Peyer's patch (tissue), 4 donors: ENCODE data around the gene NACC1. TPM values are rescaled to one million over a fixed set of nuclear protein-coding genes. Genes with fewer than 3 reads are reported as not detected.

Experiments
- DNase-seq, 3 donors: peaks; one replicate each; pipeline ENCODE4 v3.0.0-alpha.2; 2017 to 2019
- H3K27ac ChIP-seq, 4 donors: fragments of 200-600 bp; sonication (generic); one replicate each; pipeline ENCODE4 v1.5.1; 2016 to 2019
- H3K27me3 ChIP-seq, 2 donors: fragments of 200-600 bp; sonication (generic); one replicate each; pipeline ENCODE4 v1.5.1; 2019
- H3K36me3 ChIP-seq, 3 donors: fragments of 200-600 bp; sonication (generic); one replicate each; pipeline ENCODE4 v1.5.1; 2016 to 2019
- H3K4me1 ChIP-seq, 4 donors: fragments of 200-600 bp; sonication (generic); one replicate each; pipeline ENCODE4 v1.5.1; 2016 to 2019
- H3K4me3 ChIP-seq, 4 donors: fragments of 200-600 bp; sonication (generic); 1 replicate in 3 of 4; 2 replicates in 1 of 4; pipeline ENCODE4 v1.5.1; 2016 to 2019; ENCODE audit warnings: mild to moderate bottlenecking in 1 of 4
- H3K9me3 ChIP-seq, 4 donors: fragments of 200-600 bp; sonication (generic); one replicate each; pipeline ENCODE4 v1.5.1; 2016 to 2019; ENCODE audit warnings: mild to moderate bottlenecking in 1 of 4
- POLR2A ChIP-seq, 2 donors: fragments of 450-650 bp; IDR thresholded peaks; one replicate each; pipeline ENCODE4 v1.5.1; 2017; ENCODE audit warnings: antibody characterized with exemption in 2 of 2, mild to moderate bottlenecking in 2 of 2, moderate library complexity in 2 of 2
- total RNA-seq, 4 donors: library from RNA; depleted of rRNA; stranded (reverse); fragments of >200 nt; gene quantifications; one replicate each; pipeline ENCODE4 v1.1.0, GENCODE V29; 2016
- TF ChIP-seq, protein P1 (sequence below), 6 experiments: fragments of 450-650 bp in 4 of 6; fragments of 200-600 bp in 2 of 6; sonication (generic) in 1 of 6; IDR thresholded peaks; one replicate each; pipeline ENCODE4 v1.5.1; 2017 to 2019; ENCODE audit warnings: antibody characterized with exemption in 6 of 6, mild to moderate bottlenecking in 3 of 6, moderate library complexity in 1 of 6

NACC1 gene
- total RNA-seq, 4 donors from 2014 or later, result 21.5 to 48.0 (median 37.1) TPM

DNA sequence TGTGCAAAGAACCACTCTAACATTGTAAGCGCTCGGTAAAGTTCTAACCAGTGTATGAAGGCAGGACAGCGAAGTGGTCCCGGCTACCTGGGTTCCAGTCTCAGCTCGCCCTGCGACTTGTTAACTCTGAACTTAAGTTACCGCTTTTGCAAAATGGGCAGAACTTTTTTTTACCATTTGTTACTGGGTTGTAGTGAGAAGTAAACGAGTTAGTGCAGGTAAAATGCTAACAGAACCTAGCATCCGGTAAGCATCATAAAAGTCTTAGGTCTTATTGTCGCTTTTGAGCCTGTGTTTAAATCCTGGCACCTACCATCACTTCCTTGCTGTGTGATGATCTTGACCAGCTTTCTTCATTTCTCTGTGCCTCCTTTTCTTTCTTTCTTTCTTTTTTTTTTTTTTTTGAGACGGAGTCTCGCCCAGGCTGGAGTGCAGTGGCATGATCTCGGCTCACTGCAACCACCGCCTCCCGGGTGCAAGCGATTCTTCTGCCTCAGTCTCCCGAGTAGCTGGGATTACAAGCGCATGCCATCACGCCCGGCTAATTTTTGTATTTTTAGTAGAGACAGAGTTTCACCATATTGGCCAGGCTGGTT is 790 bp upstream of the NACC1 start:
- Histone ChIP-seq H3K4me1 (peaks cover 0 to 35% (median 18%) of the 10 kb centered on the region in 4 donors), H3K36me3 (peaks cover 0 to 19% (median 0%) of the 10 kb centered on the region in 3 donors), H3K27ac (peak overlapping the region; percentile 59 to 80 (median 67)), H3K9me3 (no peaks in the 10 kb centered on the region), H3K27me3 (no peaks in the 10 kb centered on the region), H3K4me3 (peak overlapping the region; percentile 67 to 93 (median 87))
- TF ChIP-seq, protein P1, sequence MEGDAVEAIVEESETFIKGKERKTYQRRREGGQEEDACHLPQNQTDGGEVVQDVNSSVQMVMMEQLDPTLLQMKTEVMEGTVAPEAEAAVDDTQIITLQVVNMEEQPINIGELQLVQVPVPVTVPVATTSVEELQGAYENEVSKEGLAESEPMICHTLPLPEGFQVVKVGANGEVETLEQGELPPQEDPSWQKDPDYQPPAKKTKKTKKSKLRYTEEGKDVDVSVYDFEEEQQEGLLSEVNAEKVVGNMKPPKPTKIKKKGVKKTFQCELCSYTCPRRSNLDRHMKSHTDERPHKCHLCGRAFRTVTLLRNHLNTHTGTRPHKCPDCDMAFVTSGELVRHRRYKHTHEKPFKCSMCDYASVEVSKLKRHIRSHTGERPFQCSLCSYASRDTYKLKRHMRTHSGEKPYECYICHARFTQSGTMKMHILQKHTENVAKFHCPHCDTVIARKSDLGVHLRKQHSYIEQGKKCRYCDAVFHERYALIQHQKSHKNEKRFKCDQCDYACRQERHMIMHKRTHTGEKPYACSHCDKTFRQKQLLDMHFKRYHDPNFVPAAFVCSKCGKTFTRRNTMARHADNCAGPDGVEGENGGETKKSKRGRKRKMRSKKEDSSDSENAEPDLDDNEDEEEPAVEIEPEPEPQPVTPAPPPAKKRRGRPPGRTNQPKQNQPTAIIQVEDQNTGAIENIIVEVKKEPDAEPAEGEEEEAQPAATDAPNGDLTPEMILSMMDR (IDR thresholded peaks at IDR 0.05), result no peak
- no peak for TF ChIP-seq POLR2A (IDR thresholded peaks at IDR 0.05)
- DNase-seq, result no peak

DNA sequence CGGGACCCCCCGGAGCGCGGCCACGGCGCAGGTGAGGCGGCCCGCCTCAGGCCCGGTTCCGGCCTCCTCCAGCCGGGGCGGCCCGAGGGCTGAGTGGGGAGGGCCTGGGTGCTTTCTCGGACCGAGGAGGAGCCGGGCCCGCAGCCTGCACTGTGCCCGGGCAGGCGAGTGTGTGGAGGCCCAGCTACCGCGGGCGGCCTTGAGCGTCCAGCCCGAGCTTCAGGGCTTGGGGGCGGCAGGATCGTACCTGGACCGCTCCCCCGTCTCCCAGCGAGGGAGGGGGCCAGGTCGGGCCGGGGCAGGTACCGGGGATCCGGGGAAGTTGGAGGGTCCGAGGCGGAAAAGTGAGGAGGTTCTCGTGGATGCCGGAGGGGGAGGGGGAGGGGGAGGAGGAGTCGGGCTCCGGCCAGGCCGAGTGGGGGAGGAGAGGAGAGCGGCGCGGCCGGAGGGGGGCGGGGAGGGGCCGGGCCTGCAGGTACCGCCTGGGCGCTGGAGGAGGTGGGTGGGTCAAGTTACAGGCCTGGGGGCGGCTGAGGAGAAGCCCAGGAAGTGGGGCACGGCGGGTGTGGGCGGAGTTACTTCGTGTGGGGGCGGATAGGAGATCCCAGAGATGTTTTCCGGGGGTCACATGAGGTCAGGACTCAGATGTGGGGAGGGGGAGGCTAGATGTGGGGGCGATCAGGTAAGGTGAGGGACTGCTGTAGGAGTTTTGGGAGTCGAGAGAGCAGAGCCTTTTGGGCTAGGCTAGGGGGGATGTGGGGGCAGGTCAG is 545 bp downstream of the NACC1 start:
- H3K4me3 ChIP-seq, result peak overlapping the region; percentile 83 to 100 (median 93)
- peak; percentile 59 to 69 (median 65) for DNase-seq
- H3K27me3 ChIP-seq, result no peaks in the 10 kb centered on the region
- H3K4me1 ChIP-seq, result peaks cover 0 to 39% (median 18%) of the 10 kb centered on the region in 4 donors
- H3K9me3 ChIP-seq, result no peaks in the 10 kb centered on the region
- TF ChIP-seq, protein P1 (IDR thresholded peaks at IDR 0.05), result no peak
- TF ChIP-seq POLR2A (IDR thresholded peaks at IDR 0.05), result no peak
- H3K36me3 ChIP-seq, result peaks cover 0 to 8% (median 0%) of the 10 kb centered on the region in 3 donors
- H3K27ac ChIP-seq, result peak overlapping the region; percentile 50 to 82 (median 67)

DNA sequence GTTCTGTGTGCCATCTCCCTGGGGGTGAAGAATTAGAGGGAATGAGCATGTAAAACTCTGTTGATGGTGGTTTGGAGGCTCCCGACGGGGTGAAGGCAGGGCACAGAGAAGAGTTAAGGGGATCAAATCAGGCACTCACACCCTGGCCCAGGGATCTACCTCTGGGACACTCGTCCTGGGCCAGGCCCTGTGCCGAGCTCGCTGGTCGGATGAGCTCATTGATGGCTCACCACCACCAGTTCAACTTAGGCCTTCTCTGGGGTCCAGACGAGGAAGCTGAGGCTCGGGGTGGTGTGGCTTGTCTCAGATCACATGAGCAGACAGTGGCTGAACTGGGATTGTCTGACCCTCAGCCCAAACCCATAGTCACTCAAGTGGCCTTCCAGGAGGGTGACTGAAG is 1.6 kb downstream of the NACC1 start:
- peaks cover 0 to 39% (median 18%) of the 10 kb centered on the region in 4 donors for H3K4me1 ChIP-seq
- no peak for TF ChIP-seq POLR2A (IDR thresholded peaks at IDR 0.05)
- TF ChIP-seq, protein P1 (IDR thresholded peaks at IDR 0.05), result no peak
- H3K36me3 ChIP-seq, result no peaks in the 10 kb centered on the region
- no peaks in the 10 kb centered on the region for H3K9me3 ChIP-seq
- H3K27me3 ChIP-seq, result no peaks in the 10 kb centered on the region
- peak overlapping the region in 1 of 4 donors; percentile 100 for H3K4me3 ChIP-seq
- peak overlapping the region in 1 of 4 donors; percentile 82 for H3K27ac ChIP-seq
- DNase-seq, result no peak

DNA sequence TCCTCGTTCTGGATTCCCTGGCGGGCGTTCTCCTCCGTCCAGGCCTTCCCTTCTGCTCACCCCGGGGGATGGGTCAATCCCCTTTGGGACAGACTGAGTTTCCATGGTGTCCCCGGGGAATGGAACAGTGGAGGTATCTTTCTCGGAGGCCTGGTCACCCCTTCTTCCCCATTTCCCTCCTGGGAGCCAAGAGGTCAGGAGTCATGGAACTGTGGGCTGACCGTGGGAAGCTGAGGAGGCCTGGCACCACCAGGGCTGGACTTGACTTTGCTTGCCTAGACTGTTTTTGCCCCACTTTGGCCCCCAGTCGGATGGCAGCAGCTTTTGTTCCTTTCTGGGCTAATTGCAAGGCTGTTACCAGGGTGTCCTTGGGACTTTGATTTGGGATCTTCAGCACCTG is 2.0 kb downstream of the NACC1 start:
- H3K27ac ChIP-seq, result no peak overlapping the region
- H3K4me1 ChIP-seq, result peaks cover 0 to 39% (median 18%) of the 10 kb centered on the region in 4 donors
- TF ChIP-seq, protein P1 (IDR thresholded peaks at IDR 0.05), result no peak
- TF ChIP-seq POLR2A (IDR thresholded peaks at IDR 0.05), result no peak
- H3K36me3 ChIP-seq, result no peaks in the 10 kb centered on the region
- no peaks in the 10 kb centered on the region for H3K27me3 ChIP-seq
- H3K9me3 ChIP-seq, result no peaks in the 10 kb centered on the region
- no peak for DNase-seq
- H3K4me3 ChIP-seq, result no peak overlapping the region

DNA sequence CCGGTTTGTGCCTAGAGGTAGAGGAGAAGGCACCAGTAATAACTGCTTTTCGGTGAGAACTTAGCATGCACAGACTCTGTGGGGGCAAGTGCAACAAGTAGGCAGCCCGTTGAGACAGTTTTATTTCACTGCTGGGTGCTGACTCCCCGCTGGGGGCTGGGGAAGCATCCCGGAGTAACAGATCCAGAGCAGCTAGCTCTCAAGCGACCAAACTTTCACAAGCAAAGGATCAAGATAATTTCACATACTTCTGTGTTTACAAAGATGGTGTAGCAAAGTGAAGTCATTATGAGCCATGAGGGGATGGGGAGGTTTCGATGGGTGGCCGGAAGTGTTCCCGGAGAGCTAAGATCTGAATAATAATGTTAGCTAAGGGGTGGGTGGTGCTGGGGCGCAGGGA is 2.8 kb downstream of the NACC1 start:
- H3K9me3 ChIP-seq, result no peaks in the 10 kb centered on the region
- DNase-seq, result no peak
- H3K27ac ChIP-seq, result no peak overlapping the region
- no peaks in the 10 kb centered on the region for H3K27me3 ChIP-seq
- H3K36me3 ChIP-seq, result no peaks in the 10 kb centered on the region
- TF ChIP-seq, protein P1 (IDR thresholded peaks at IDR 0.05), result no peak
- no peak for TF ChIP-seq POLR2A (IDR thresholded peaks at IDR 0.05)
- no peak overlapping the region for H3K4me3 ChIP-seq
- H3K4me1 ChIP-seq, result peaks cover 0 to 31% (median 14%) of the 10 kb centered on the region in 4 donors
